ENCODE data around the gene G6PD. TPM values are rescaled to one million over a fixed set of nuclear protein-coding genes. Genes with fewer than 3 reads are reported as not detected.

The G6PD gene
- total RNA-seq, 1 experiment from 2014 or later: 180 TPM

DNA sequence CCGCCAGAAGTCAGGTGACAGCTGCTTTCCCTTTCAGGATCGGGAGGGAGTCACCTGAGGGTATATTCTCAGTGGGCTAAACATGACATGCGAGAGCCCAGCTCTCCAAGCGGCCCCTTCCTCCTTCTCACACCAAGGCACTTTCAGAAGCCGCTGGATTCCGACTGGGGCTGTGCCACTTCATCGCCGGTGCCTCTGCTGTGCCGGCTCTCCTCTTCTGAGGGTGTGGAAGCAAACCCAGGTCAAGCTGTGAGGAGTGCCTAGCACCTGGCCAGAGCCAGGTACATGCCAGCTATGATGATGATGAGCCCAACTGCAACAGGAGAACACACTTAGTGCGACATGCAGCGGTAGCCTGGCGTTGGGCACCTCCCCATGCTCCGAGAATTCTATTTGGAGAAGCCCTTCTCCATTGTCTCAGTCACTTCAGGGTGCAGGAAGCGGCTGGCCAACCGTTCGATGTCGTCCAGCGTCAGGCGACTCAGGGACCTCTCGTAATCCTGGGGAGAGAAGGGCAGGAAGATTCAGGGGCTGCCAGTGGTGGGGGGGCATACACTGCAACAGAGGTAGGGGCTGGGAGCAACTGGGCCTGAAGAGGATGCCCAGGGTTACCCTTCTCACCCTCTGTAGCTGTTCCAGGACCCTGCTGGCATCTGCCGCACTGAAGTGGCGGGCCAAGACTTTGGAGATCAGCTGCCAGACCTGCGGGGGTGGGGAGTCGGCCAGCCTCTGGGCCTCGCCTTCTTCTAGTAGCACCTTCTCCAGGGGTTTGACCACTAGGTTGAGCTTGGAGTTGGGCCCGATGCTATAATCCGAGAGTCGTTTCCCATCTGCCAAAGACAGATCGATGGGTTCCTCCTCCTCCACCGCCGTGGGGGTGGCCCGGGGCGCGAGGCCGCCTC is 61.2 kb downstream of the G6PD start:
- Mint-ChIP-seq H3K9me3 (ENCODE audit: low read depth, unreplicated experiment) (no peaks in the 10 kb centered on the region), H3K27me3 (ENCODE audit: unreplicated experiment) (no peaks in the 10 kb centered on the region), H3K27ac (ENCODE audit: unreplicated experiment) (no peak overlapping the region), H3K36me3 (ENCODE audit: insufficient read depth, unreplicated experiment) (peaks cover 60% of the 10 kb centered on the region), H3K4me3 (ENCODE audit: low read depth, unreplicated experiment) (peak overlapping the region; percentile 68), H3K4me1 (ENCODE audit: low read depth, unreplicated experiment) (peaks cover 11% of the 10 kb centered on the region)
- no peak for DNase-seq
- intact Hi-C loops (cut with micrococcal nuclease; ENCODE audit: unreplicated experiment): no loop called here
- TF ChIP-seq, protein P1, sequence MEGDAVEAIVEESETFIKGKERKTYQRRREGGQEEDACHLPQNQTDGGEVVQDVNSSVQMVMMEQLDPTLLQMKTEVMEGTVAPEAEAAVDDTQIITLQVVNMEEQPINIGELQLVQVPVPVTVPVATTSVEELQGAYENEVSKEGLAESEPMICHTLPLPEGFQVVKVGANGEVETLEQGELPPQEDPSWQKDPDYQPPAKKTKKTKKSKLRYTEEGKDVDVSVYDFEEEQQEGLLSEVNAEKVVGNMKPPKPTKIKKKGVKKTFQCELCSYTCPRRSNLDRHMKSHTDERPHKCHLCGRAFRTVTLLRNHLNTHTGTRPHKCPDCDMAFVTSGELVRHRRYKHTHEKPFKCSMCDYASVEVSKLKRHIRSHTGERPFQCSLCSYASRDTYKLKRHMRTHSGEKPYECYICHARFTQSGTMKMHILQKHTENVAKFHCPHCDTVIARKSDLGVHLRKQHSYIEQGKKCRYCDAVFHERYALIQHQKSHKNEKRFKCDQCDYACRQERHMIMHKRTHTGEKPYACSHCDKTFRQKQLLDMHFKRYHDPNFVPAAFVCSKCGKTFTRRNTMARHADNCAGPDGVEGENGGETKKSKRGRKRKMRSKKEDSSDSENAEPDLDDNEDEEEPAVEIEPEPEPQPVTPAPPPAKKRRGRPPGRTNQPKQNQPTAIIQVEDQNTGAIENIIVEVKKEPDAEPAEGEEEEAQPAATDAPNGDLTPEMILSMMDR (IDR thresholded peaks at IDR 0.05; ENCODE audit: unreplicated experiment): no peak
- CTCF ChIA-PET: interaction anchor here (0.9 kb wide), 1 partner anchor 31 kb away, joined by 3 read pairs; no protein-coding TSS in a partner anchor
- no TSS peak for BruUV-seq (replicated peaks)

DNA sequence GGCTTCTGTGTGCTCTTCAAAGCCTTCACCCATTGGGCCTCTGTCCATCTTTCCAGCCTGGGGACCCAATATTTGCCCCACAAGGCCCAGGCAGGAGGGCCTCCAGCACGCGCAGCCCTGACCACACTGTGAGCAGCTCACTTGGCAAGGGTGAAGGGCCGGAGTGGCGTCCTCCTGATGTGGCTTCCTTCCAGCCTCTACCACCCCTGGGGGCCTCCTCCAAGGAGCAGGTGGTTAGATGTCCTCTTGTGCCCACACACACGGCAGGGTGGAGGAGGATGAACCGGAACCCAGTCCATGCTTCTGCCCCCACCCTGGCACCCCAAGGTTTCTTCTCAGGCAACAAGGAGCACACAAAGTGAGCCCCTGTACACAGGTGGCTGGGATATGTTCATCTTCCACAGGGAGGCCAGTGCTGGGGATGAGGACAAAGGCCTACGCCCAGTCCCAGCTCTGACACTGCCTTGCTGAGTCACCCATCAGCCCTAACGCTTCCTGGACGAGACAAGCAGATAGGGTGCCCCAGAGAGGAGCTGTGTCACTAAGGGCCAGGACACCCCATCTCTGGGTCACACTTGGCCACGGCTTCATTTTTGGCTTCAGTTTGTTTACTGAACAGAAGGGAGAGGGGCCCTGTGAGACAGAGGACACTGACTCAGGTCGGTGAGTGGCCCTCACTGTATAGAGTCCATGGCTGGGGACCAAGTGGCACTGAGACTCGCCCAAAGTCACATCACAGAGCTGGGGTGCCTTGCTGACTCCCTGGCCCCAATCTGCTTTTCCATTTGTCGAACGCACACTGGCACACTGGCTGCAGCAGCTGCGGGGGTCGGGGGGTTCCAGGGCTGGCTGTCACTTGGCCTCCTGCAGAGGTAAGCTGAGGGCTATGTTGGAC is 62.1 kb downstream of the G6PD start:
- Mint-ChIP-seq H3K4me1 (ENCODE audit: low read depth, unreplicated experiment) (peaks cover 6% of the 10 kb centered on the region), H3K9me3 (ENCODE audit: low read depth, unreplicated experiment) (no peaks in the 10 kb centered on the region), H3K36me3 (ENCODE audit: insufficient read depth, unreplicated experiment) (peaks cover 52% of the 10 kb centered on the region), H3K27ac (ENCODE audit: unreplicated experiment) (no peak overlapping the region), H3K4me3 (ENCODE audit: low read depth, unreplicated experiment) (peak overlapping the region; percentile 68), H3K27me3 (ENCODE audit: unreplicated experiment) (no peaks in the 10 kb centered on the region)
- TF ChIP-seq, protein P1 (IDR thresholded peaks at IDR 0.05; ENCODE audit: unreplicated experiment): no peak
- CTCF ChIA-PET: no interaction called here
- BruUV-seq (replicated peaks): no TSS peak
- no peak for DNase-seq
- intact Hi-C loops (cut with micrococcal nuclease; ENCODE audit: unreplicated experiment): no loop called here

- intact Hi-C loops (cut with micrococcal nuclease; ENCODE audit: unreplicated experiment): no loop called here
- DNase-seq: no peak
- TF ChIP-seq, protein P1 (IDR thresholded peaks at IDR 0.05; ENCODE audit: unreplicated experiment): no peak
- Mint-ChIP-seq H3K27me3 (ENCODE audit: unreplicated experiment) (no peaks in the 10 kb centered on the region), H3K36me3 (ENCODE audit: insufficient read depth, unreplicated experiment) (peaks cover 55% of the 10 kb centered on the region), H3K4me3 (ENCODE audit: low read depth, unreplicated experiment) (no peak overlapping the region), H3K27ac (ENCODE audit: unreplicated experiment) (no peak overlapping the region), H3K4me1 (ENCODE audit: low read depth, unreplicated experiment) (no peaks in the 10 kb centered on the region), H3K9me3 (ENCODE audit: low read depth, unreplicated experiment) (no peaks in the 10 kb centered on the region)
- no TSS peak for BruUV-seq (replicated peaks)
- CTCF ChIA-PET: interaction anchor here (0.6 kb wide), 1 partner anchor 69 kb away, joined by 3 read pairs; no protein-coding TSS in a partner anchor
Observed at GRCh38 chrX:154483325-154483724, 63.3 kb downstream of the G6PD start.

GRCh38 chrX:154482786-154483185 is 63.9 kb downstream of the G6PD start:
- intact Hi-C loops (cut with micrococcal nuclease; ENCODE audit: unreplicated experiment): no loop called here
- peaks cover 55% of the 10 kb centered on the region for H3K36me3 Mint-ChIP-seq (ENCODE audit: insufficient read depth, unreplicated experiment)
- H3K27ac Mint-ChIP-seq (ENCODE audit: unreplicated experiment): no peak overlapping the region
- no peak overlapping the region for H3K4me3 Mint-ChIP-seq (ENCODE audit: low read depth, unreplicated experiment)
- H3K27me3 Mint-ChIP-seq (ENCODE audit: unreplicated experiment): no peaks in the 10 kb centered on the region
- H3K4me1 Mint-ChIP-seq (ENCODE audit: low read depth, unreplicated experiment): no peaks in the 10 kb centered on the region
- BruUV-seq (replicated peaks): no TSS peak
- H3K9me3 Mint-ChIP-seq (ENCODE audit: low read depth, unreplicated experiment): no peaks in the 10 kb centered on the region
- CTCF ChIA-PET: interaction anchor here (0.6 kb wide), 1 partner anchor 68 kb away, joined by 3 read pairs; no protein-coding TSS in a partner anchor
- TF ChIP-seq, protein P1 (IDR thresholded peaks at IDR 0.05; ENCODE audit: unreplicated experiment): no peak
- DNase-seq: no peak

All from Calu3 (cell line).